BLaER1 (cell line): ENCODE results near the gene RNF40.

Experiments used
- H3K27ac ChIP-seq: shearing (Covaris generic); formaldehyde crosslinking; 2 replicates; pipeline ENCODE4 v1.8.1; 2022
- H3K27me3 ChIP-seq: shearing (Covaris generic); formaldehyde crosslinking; 2 replicates; pipeline ENCODE4 v1.8.1; 2022
- H3K36me3 ChIP-seq: shearing (Covaris generic); formaldehyde crosslinking; 2 replicates; pipeline ENCODE4 v1.8.1; 2022
- H3K4me1 ChIP-seq: shearing (Covaris generic); formaldehyde crosslinking; 2 replicates; pipeline ENCODE4 v1.8.1; 2022
- H3K4me2 ChIP-seq: shearing (Covaris generic); formaldehyde crosslinking; 2 replicates; pipeline ENCODE4 v1.8.1; 2022
- H3K4me3 ChIP-seq: shearing (Covaris generic); formaldehyde crosslinking; 2 replicates; pipeline ENCODE4 v1.8.1; 2022
- H3K9ac ChIP-seq: shearing (Covaris generic); formaldehyde crosslinking; 2 replicates; pipeline ENCODE4 v1.8.1; 2022
- H3K9me3 ChIP-seq: shearing (Covaris generic); formaldehyde crosslinking; 2 replicates; pipeline ENCODE4 v1.8.1; 2022
- H4K20me1 ChIP-seq: shearing (Covaris generic); formaldehyde crosslinking; 2 replicates; pipeline ENCODE4 v1.8.1; 2022
- Cebpa-rat ChIP-seq: shearing (Covaris generic); IDR thresholded peaks from 2 replicates; pipeline ENCODE4 v1.8.1; 2022

RNF40 gene

DNA sequence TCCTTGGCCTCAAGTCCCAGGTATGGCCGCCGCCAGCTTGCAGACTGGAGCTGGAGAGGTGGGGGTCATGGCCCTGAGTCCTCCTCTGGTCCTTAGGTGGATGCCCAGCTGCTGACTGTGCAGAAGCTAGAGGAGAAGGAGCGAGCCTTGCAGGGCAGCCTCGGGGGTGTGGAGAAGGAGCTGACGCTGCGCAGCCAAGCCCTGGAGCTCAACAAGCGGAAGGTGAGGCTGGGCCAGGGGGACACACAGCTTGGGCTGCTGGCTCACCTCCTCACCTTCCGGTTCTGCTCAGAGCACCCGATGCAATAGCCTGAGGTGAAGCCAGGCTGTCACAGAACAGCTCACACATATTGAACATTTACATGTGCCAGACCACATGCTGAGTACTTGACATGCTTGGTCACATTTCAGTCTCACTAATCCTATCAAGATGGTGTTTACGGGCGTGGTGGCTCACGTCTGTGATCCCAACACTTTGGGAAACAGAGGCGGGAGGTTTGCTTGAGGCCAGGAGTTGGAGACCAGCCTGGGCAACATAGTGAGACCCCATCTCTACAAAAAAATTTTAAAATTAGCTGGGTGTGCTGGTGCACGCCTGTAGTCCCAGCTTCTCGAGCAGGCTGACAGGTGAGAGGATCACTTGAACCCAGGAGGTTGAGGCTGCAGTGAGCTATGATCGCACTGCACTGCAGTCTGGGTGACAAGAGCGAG, 7.4 kb downstream of the RNF40 start:
- peaks cover 78% of the 10 kb centered on the region for H4K20me1 ChIP-seq
- peaks cover 99% of the 10 kb centered on the region for H3K36me3 ChIP-seq

GRCh38 chr16:30771726-30772125, 9.6 kb downstream of the RNF40 start:
- peaks cover 17% of the 10 kb centered on the region for H3K4me1 ChIP-seq
- H3K4me2 ChIP-seq: no peak overlapping the region
- H3K9ac ChIP-seq: no peak overlapping the region
- H3K36me3 ChIP-seq: peaks cover 81% of the 10 kb centered on the region
- H4K20me1 ChIP-seq: peaks cover 63% of the 10 kb centered on the region
- H3K27ac ChIP-seq: no peak overlapping the region
- no peak overlapping the region for H3K4me3 ChIP-seq
- no peak for TF ChIP-seq Cebpa-rat
- no peaks in the 10 kb centered on the region for H3K9me3 ChIP-seq
- no peaks in the 10 kb centered on the region for H3K27me3 ChIP-seq

More for the DNA sequence above, 7.4 kb downstream of the RNF40 start:
- no peaks in the 10 kb centered on the region for H3K27me3 ChIP-seq
- no peak overlapping the region for H3K4me3 ChIP-seq
- no peak overlapping the region for H3K9ac ChIP-seq
- no peak for TF ChIP-seq Cebpa-rat
- H3K4me1 ChIP-seq: peaks cover 2% of the 10 kb centered on the region; the same call in 1 of the 2 replicates
- no peaks in the 10 kb centered on the region for H3K9me3 ChIP-seq
- no peak overlapping the region for H3K27ac ChIP-seq
- H3K4me2 ChIP-seq: no peak overlapping the region

DNA sequence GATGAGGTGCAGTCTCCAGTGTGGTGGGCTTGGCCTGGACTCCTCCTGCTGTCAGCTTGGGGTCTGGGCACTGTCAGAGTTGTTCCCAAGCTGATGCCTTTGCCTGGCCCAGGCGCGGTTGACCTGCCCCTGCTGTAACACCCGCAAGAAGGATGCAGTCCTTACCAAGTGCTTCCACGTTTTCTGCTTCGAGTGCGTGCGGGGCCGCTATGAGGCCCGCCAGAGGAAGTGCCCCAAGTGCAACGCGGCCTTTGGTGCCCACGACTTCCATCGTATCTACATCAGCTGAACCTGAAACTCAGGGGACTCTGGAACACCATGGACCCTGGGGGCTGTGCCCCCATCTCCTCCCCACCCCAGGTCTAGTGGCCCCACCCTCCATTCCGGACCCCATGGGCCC, 11.7 kb downstream of the RNF40 start:
- peaks cover 61% of the 10 kb centered on the region for H4K20me1 ChIP-seq
- H3K9me3 ChIP-seq: no peaks in the 10 kb centered on the region
- H3K36me3 ChIP-seq: peaks cover 74% of the 10 kb centered on the region
- no peaks in the 10 kb centered on the region for H3K27me3 ChIP-seq
- no peak overlapping the region for H3K27ac ChIP-seq
- no peak overlapping the region for H3K9ac ChIP-seq
- peaks cover 26% of the 10 kb centered on the region for H3K4me1 ChIP-seq
- no peak overlapping the region for H3K4me3 ChIP-seq
- H3K4me2 ChIP-seq: no peak overlapping the region
- TF ChIP-seq Cebpa-rat: no peak

DNA sequence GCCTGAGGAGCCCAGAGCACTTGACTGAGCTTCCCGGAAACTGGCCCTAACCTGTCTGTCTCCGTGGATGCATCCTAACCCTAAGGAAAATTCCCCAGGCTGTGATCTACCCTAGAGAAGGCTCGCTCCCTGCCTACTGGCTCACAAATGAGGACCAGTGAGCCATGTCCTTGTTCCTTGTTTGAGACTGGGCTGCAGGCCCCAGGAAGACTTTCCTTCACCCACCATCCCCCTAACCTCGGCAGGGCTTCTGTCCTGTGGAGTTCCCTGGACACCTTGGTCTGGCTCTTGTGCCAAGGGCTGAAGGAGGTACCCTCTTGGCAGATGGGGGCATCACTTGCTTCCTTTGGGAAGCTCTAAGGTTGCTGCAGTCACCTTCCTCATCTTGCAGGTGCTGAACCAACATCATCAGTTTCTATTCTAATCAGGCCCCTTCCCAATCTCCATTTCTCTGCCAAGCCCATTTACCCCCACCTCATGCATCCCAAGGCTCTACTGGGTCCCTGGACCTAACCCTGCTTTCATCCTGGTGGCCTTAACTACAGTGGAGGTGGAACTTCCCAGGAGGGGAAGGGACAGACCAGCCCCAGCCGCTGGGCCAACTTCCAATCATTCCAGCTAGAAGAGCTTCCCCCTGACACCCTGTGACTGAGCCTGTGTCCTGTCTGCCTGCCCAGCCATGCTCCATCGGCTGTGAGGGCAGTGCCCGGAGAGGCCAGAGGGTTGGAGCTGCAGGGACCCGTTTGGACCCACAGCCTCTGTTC, 12.4 kb downstream of the RNF40 start:
- H3K9me3 ChIP-seq: no peaks in the 10 kb centered on the region
- H3K4me3 ChIP-seq: peak overlapping the region; percentile 90
- H3K27me3 ChIP-seq: no peaks in the 10 kb centered on the region
- peaks cover 62% of the 10 kb centered on the region for H4K20me1 ChIP-seq
- peak overlapping the region; percentile 97 for H3K4me2 ChIP-seq
- peaks cover 74% of the 10 kb centered on the region for H3K36me3 ChIP-seq
- TF ChIP-seq Cebpa-rat: no peak
- H3K4me1 ChIP-seq: peaks cover 26% of the 10 kb centered on the region
- H3K27ac ChIP-seq: peak overlapping the region; percentile 95; the same call in 1 of the 2 replicates
- H3K9ac ChIP-seq: peak overlapping the region; percentile 95

GRCh38 chr16:30775131-30775391, 12.9 kb downstream of the RNF40 start:
- H3K4me2 ChIP-seq: peak overlapping the region; percentile 97
- no peaks in the 10 kb centered on the region for H3K9me3 ChIP-seq
- peaks cover 66% of the 10 kb centered on the region for H4K20me1 ChIP-seq
- H3K27me3 ChIP-seq: no peaks in the 10 kb centered on the region
- peaks cover 74% of the 10 kb centered on the region for H3K36me3 ChIP-seq
- peak overlapping the region; percentile 90 for H3K4me3 ChIP-seq
- H3K4me1 ChIP-seq: peaks cover 26% of the 10 kb centered on the region
- peak overlapping the region; percentile 95 for H3K9ac ChIP-seq
- peak overlapping the region; percentile 95 for H3K27ac ChIP-seq
- TF ChIP-seq Cebpa-rat: no peak

GRCh38 chr16:30775392-30776188, 13.5 kb downstream of the RNF40 start:
- Histone ChIP-seq H3K27ac (peak overlapping the region; percentile 95), H3K4me3 (peak overlapping the region; percentile 90), H3K36me3 (peaks cover 74% of the 10 kb centered on the region), H4K20me1 (peaks cover 72% of the 10 kb centered on the region), H3K27me3 (no peaks in the 10 kb centered on the region), H3K9ac (peak overlapping the region; percentile 95), H3K4me2 (peak overlapping the region; percentile 97), H3K4me1 (peaks cover 26% of the 10 kb centered on the region), H3K9me3 (no peaks in the 10 kb centered on the region)
- peak; percentile 74 for TF ChIP-seq Cebpa-rat

- no peak overlapping the region for H3K9ac ChIP-seq
- no peak overlapping the region for H3K27ac ChIP-seq
- H3K4me2 ChIP-seq: peak overlapping the region; percentile 97; the same call in 1 of the 2 replicates
Observed at GRCh38 chr16:30777591-30778297, 15.6 kb downstream of the RNF40 start.

DNA sequence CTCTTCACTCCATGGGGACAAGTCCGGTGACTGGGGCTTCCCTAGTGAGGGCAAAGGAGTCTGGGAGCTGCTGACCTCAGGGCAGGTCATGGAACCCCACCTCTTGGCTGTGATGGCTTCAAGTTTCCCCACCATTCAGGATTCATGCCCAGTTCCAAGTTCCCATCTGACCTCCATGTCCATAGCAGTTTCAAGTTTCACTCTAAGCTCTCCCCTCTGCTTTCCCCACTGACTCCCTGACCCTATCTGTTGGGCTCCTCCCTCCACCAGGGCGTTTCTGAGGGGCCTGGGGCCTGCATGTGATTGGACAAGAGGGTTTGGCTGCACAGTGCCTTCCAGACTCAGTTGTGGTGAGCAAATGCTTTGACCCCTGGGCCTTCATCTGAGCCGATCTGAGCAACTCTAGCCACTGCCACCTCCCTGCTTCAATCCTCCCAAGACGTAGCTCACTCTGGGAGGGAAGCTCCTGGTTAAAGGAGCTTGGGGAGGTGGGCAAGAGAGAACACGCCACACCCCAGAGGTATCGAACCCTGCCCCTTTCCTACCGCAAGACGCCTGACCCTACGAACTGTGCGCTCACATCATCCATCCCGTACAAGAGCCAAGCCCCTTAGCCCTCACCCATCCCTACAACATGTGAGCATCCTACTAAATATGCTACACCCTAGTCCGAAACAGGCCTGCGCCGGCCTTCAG, 16.6 kb downstream of the RNF40 start:
- TF ChIP-seq Cebpa-rat: no peak
- peaks cover 77% of the 10 kb centered on the region for H4K20me1 ChIP-seq
- no peak overlapping the region for H3K4me3 ChIP-seq
- H3K9me3 ChIP-seq: no peaks in the 10 kb centered on the region
- no peak overlapping the region for H3K4me2 ChIP-seq
- peaks cover 72% of the 10 kb centered on the region for H3K36me3 ChIP-seq
- H3K4me1 ChIP-seq: peaks cover 26% of the 10 kb centered on the region
- H3K9ac ChIP-seq: no peak overlapping the region
- H3K27me3 ChIP-seq: no peaks in the 10 kb centered on the region
- H3K27ac ChIP-seq: no peak overlapping the region

More at GRCh38 chr16:30777591-30778297, 15.6 kb downstream of the RNF40 start:
- Histone ChIP-seq H3K4me1 (peaks cover 26% of the 10 kb centered on the region), H3K27me3 (no peaks in the 10 kb centered on the region), H3K9me3 (no peaks in the 10 kb centered on the region), H3K4me3 (no peak overlapping the region), H3K36me3 (peaks cover 72% of the 10 kb centered on the region), H4K20me1 (peaks cover 77% of the 10 kb centered on the region)
- TF ChIP-seq Cebpa-rat: no peak

- Histone ChIP-seq H4K20me1 (peaks cover 69% of the 10 kb centered on the region), H3K9me3 (no peaks in the 10 kb centered on the region), H3K4me2 (no peak overlapping the region), H3K9ac (no peak overlapping the region), H3K4me1 (peaks cover 23% of the 10 kb centered on the region), H3K27ac (no peak overlapping the region), H3K27me3 (no peaks in the 10 kb centered on the region), H3K36me3 (peaks cover 71% of the 10 kb centered on the region), H3K4me3 (no peak overlapping the region)
- no peak for TF ChIP-seq Cebpa-rat
Observed at GRCh38 chr16:30779596-30779995, 17.5 kb downstream of the RNF40 start.
